IPS-20b (cell line): ENCODE measurements around the gene PTN.
A peak's percentile ranks its signal among the peaks of the same experiment; 100 is the strongest.
"Not testable (repeated sequence)": the region's sequence is repeated elsewhere in the genome, so short reads cannot be mapped to it uniquely, and the experiment has no call there.

Source experiments
- H3K27ac ChIP-seq: one replicate; pipeline ENCODE4 v1.5.1; 2013; ENCODE audit warnings: low read length
- H3K27me3 ChIP-seq: 2 replicates; pipeline ENCODE4 v1.6.1; 2013; ENCODE audit warnings: mild to moderate bottlenecking, low read length, inconsistent platforms; ENCODE audit not compliant: insufficient read depth
- H3K36me3 ChIP-seq: 2 replicates; pipeline ENCODE4 v1.6.1; 2013; ENCODE audit warnings: low read depth, mild to moderate bottlenecking, inconsistent platforms, low read length, moderate library complexity; ENCODE audit not compliant: insufficient read depth
- H3K4me1 ChIP-seq: 2 replicates; pipeline ENCODE4 v1.6.1; 2013; ENCODE audit warnings: mild to moderate bottlenecking, control low read depth, inconsistent platforms, low read length, moderate library complexity; ENCODE audit not compliant: insufficient read depth
- H3K4me3 ChIP-seq: 2 replicates; pipeline ENCODE4 v1.5.1; 2013; ENCODE audit warnings: mild to moderate bottlenecking, low read length, inconsistent platforms
- H3K9ac ChIP-seq: 2 replicates; pipeline ENCODE4 v1.6.1; 2013; ENCODE audit warnings: low read depth, mild to moderate bottlenecking, inconsistent platforms, low read length, moderate library complexity
- H3K9me3 ChIP-seq: 2 replicates; pipeline ENCODE4 v1.6.1; 2013; ENCODE audit warnings: mild to moderate bottlenecking, low read depth, low read length, inconsistent platforms; ENCODE audit not compliant: insufficient read depth

The PTN gene

DNA sequence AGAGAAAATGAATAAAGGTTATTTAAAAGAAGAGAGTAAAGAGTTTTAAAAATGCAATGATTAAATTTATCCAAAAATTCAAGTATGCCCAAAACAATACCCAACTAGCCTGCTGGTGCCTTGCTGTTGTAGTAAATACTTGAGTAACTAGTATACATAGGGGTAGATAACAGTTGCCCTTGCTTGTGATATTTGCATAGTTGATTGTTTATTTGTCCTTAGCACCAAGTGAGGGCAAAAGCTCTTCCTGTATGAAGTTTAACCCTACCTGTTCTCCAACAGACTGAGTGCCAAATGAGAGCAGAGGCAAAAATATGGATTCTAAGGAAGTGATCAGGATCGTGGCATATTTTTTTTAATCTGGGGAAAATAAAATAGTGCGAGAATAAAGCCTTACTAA lies 85.0 kb downstream of the PTN start:
- peaks cover 32% of the 10 kb centered on the region; the same call in 1 of the 2 replicates for H3K4me1 ChIP-seq
- H3K9me3 ChIP-seq: no peaks in the 10 kb centered on the region; the same call in 1 of the 2 replicates
- peak overlapping the region; percentile 3; the same call in 1 of the 2 replicates for H3K9ac ChIP-seq
- H3K36me3 ChIP-seq: 0 out of 2 replicates have a peak, but pooled peaks cover 3% of the 10 kb centered on the region
- no peaks in the 10 kb centered on the region for H3K27me3 ChIP-seq
- H3K4me3 ChIP-seq: no peak overlapping the region
- H3K27ac ChIP-seq: no peak overlapping the region

DNA sequence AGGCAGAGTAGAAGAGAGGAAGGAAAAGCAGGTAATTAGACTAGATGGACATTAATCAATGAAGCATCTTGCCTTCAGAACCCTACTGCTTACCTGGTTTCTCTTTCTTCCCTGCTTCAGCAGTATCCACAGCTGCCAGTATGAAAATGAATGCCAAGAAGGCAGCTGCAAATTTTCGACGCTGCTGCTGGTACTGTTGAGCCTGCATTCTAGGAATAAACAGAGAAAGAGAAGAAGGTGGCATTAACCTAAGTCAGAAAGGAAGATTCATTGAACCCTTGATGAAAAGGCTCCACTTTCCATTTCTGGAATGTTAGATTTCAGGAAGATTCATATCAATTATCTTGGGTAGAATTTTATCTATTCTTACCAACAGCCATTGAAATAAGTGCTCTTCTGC lies 88.8 kb downstream of the PTN start:
- Histone ChIP-seq H3K36me3 (peaks cover 23% of the 10 kb centered on the region; the same call in 1 of the 2 replicates), H3K4me3 (no peak overlapping the region), H3K27me3 (no peaks in the 10 kb centered on the region), H3K9ac (no peak overlapping the region), H3K4me1 (peaks cover 16% of the 10 kb centered on the region; the same call in 1 of the 2 replicates), H3K9me3 (no peaks in the 10 kb centered on the region), H3K27ac (no peak overlapping the region)

DNA sequence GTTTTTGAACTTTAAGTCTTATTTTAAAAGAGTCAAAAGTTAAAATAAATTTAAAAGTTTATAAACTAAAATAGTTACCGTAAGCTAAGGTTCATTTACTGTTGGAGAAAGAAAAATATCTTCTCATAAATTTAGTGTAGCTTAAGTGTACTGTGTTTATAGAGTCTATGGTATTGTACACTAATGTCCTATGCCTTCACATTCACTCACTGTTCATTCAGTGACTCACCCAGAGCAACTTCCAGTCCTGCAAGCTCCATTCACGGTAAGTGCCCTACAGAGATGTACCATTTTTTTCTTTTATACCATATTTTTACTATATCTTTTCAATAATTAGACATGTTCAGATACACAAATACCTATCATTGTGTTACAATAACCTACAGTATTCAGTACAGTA lies 97.6 kb downstream of the PTN start:
- H3K36me3 ChIP-seq: peaks cover 13% of the 10 kb centered on the region; the same call in 1 of the 2 replicates
- no peak overlapping the region for H3K4me3 ChIP-seq
- peaks cover 16% of the 10 kb centered on the region for H3K4me1 ChIP-seq
- H3K27ac ChIP-seq: no peak overlapping the region
- no peaks in the 10 kb centered on the region for H3K9me3 ChIP-seq
- H3K9ac ChIP-seq: no peak overlapping the region
- no peaks in the 10 kb centered on the region for H3K27me3 ChIP-seq

DNA sequence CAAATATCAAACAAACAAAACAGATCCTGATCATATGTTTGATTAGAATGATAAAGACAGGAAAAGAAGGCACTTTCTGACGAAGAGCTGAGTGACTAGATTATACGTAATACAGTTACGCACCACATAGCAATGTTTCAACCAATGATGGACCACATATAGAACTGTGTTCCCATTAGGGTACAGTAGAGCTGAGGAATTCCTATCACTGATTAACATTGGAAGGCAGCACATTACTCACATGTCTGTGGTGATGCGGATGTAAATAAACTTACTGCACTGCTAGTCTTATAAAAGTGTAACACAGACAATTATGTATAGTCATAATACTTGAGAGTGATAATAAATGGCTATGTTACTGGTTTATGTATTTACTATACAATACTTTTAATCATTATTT lies 98.3 kb downstream of the PTN start:
- peaks cover 6% of the 10 kb centered on the region; the same call in 1 of the 2 replicates for H3K36me3 ChIP-seq
- H3K4me3 ChIP-seq: no peak overlapping the region
- H3K9me3 ChIP-seq: no peaks in the 10 kb centered on the region
- no peak overlapping the region for H3K9ac ChIP-seq
- peaks cover 16% of the 10 kb centered on the region for H3K4me1 ChIP-seq
- no peaks in the 10 kb centered on the region for H3K27me3 ChIP-seq
- no peak overlapping the region for H3K27ac ChIP-seq

DNA sequence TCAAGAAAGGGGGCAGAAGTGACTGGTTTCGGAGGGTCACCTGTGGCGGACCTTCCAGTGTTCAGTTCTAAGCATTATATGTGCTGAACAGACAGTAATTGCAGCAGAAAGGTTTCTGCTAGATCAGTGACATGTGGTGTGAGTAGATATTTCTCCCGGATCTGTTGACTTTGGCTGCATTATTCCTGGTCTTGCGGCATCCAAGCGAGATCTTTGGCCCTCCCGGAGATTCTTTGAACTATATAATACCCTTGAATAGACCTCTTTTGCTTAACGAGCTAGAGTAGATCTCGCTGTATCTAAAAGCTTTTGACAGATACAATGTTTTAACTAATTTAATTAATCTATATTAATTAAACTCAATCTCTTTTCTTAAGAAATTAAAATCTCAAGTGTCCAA lies 99.8 kb downstream of the PTN start:
- Histone ChIP-seq H3K4me1 (peaks cover 16% of the 10 kb centered on the region), H3K27me3 (no peaks in the 10 kb centered on the region), H3K27ac (no peak overlapping the region), H3K9me3 (no peaks in the 10 kb centered on the region), H3K9ac (no peak overlapping the region), H3K36me3 (no peaks in the 10 kb centered on the region), H3K4me3 (no peak overlapping the region)

DNA sequence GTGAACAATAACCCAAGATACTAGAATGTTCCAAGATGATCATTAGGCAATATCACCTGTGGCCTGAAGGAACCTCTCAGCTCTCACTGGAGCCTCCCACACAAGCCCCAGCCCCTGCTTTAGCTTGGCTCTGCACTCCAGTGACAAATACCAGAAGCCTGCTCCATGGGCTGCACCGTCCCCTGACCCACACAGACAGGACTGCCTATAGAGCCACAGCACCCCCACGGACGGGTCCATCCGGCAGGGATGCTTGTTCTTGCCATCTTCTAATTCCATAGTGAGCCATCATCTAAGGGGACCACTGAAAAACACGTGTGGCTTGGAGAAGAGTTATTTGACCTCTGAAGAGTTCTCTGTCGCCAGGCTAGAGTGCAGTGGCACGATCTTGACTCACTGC lies 100.9 kb downstream of the PTN start:
- Histone ChIP-seq H3K9ac (no peak overlapping the region), H3K27me3 (no peaks in the 10 kb centered on the region), H3K36me3 (no peaks in the 10 kb centered on the region), H3K27ac (no peak overlapping the region), H3K4me1 (peaks cover 16% of the 10 kb centered on the region), H3K4me3 (no peak overlapping the region), H3K9me3 (no peaks in the 10 kb centered on the region)

DNA sequence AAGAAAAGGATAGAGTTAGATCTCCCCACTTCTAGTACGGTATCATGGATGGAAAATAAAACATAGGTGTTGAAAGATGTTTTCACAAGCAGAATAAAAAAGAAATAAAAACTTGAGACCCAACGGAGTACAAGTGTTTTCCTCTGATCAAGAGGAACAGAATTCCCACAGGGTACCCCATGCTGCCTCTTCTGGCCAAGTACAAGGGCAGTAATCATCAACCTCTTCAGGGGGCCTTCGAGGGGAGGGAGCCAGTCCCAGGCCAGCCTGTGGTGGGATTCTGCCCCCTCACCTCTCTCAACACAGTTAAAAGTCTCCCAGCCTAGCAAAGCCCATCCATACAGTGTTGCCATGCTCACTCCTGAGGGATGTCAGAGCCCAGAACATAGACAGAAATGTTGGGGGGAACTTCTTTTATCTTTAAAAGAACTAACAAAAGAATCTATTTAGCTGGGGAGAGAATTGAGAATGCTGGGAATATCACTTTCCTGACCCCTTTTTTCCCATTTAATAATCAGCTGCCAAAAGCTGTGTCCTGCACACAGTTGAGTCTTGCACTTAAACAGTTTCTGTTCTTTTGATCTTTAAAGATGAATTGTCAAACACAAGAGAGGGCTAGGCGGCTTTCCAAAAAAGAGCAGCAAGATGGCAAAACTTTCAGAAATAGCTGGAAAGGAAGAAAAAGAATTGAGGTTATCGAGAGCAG lies 101.7 kb downstream of the PTN start:
- H3K9ac ChIP-seq: no peak overlapping the region
- H3K9me3 ChIP-seq: no peaks in the 10 kb centered on the region
- no peak overlapping the region for H3K27ac ChIP-seq
- H3K4me1 ChIP-seq: peaks cover 16% of the 10 kb centered on the region
- H3K27me3 ChIP-seq: no peaks in the 10 kb centered on the region
- H3K4me3 ChIP-seq: no peak overlapping the region
- H3K36me3 ChIP-seq: no peaks in the 10 kb centered on the region

DNA sequence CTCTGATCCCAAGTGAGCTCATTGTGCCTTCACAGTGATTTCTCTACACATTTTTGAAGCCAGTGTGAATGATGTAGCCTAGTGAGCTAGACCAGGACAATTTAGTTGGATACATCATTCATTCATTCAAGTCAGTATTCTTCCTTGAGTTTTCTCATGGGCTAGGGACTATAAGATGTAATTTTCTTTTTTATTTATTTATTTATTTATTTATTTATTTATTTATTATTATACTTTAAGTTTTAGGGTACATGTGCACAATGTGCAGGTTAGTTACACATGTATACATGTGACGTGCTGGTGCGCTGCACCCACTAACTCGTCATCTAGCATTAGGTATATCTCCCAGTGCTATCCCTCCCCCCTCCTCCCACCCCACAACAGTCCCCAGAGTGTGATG lies 104.3 kb downstream of the PTN start:
- H3K4me3 ChIP-seq, H3K9me3 ChIP-seq, H3K27me3 ChIP-seq, H3K36me3 ChIP-seq, H3K9ac ChIP-seq, H3K27ac ChIP-seq: not testable (repeated sequence)
- H3K4me1 ChIP-seq: peaks cover 11% of the 10 kb centered on the region; the same call in 1 of the 2 replicates

DNA sequence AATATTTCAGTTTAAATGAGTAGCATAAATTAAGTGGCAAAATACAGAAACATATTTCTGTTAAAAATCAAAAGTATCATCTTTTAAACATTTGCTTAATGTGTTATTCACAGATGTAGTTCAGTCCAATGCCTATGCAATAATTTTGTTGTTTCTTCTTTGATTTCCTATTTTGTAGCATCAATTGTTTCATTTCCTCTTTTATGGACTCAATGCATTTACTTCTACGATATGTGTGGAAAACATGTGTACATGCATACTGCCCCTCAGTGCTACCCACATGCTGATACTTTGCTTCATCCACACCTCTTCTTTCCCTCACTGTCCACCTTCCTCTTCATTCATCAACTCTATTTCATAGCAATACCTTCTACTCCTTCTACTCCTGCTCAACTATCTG lies 108.1 kb downstream of the PTN start:
- H3K4me3 ChIP-seq: no peak overlapping the region
- H3K27ac ChIP-seq: no peak overlapping the region
- H3K27me3 ChIP-seq: no peaks in the 10 kb centered on the region
- no peak overlapping the region for H3K9ac ChIP-seq
- no peaks in the 10 kb centered on the region for H3K4me1 ChIP-seq
- H3K36me3 ChIP-seq: no peaks in the 10 kb centered on the region
- H3K9me3 ChIP-seq: no peaks in the 10 kb centered on the region

DNA sequence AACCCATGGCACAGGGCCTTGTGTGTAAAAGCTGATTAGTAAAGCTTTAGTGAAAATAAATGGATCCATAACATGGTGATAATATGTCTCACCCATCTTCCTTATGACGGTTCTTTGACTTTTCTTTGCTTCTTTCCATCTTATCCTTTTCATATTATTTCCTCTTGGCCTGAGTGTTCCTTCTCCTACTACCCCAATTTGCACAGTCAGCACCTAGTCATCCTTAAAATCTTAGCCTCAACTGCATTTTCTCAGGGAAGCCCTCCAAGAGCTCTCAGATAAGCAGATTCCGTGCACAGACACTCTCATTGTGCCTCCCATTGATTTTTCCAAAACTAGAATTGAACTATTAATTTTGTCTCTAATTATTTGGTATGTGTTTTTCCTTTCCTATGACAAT lies 112.4 kb downstream of the PTN start:
- H3K9me3 ChIP-seq: no peaks in the 10 kb centered on the region
- H3K4me3 ChIP-seq: no peak overlapping the region
- no peaks in the 10 kb centered on the region for H3K27me3 ChIP-seq
- H3K9ac ChIP-seq: no peak overlapping the region
- H3K4me1 ChIP-seq: no peaks in the 10 kb centered on the region
- H3K36me3 ChIP-seq: peaks cover 8% of the 10 kb centered on the region; the same call in 1 of the 2 replicates
- no peak overlapping the region for H3K27ac ChIP-seq

DNA sequence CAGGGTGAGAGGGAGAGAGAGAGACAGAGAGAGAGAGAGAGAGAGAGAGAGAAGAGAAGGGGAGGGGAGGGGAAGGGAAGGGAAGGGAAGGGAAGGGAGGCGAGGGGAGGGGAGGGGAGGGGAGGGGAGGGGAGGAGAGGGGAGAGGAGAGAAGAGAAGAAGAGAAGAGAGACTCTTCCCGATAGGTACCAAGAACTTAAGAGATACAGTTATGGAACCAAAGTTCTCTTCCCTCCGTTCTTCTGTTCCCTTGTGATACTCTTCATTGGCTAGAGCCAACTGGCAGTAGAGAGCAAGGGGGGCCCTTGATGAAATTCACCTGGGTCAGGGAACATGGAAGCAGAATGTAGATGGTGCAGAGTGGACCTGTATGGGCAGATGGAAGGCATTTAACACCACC lies 122.1 kb downstream of the PTN start:
- no peaks in the 10 kb centered on the region for H3K36me3 ChIP-seq
- H3K27ac ChIP-seq: no peak overlapping the region
- H3K9ac ChIP-seq: no peak overlapping the region
- no peak overlapping the region for H3K4me3 ChIP-seq
- H3K9me3 ChIP-seq: 0 out of 2 replicates have a peak, but pooled peaks cover 2% of the 10 kb centered on the region
- no peaks in the 10 kb centered on the region for H3K27me3 ChIP-seq
- H3K4me1 ChIP-seq: peaks cover 6% of the 10 kb centered on the region; the same call in 1 of the 2 replicates

DNA sequence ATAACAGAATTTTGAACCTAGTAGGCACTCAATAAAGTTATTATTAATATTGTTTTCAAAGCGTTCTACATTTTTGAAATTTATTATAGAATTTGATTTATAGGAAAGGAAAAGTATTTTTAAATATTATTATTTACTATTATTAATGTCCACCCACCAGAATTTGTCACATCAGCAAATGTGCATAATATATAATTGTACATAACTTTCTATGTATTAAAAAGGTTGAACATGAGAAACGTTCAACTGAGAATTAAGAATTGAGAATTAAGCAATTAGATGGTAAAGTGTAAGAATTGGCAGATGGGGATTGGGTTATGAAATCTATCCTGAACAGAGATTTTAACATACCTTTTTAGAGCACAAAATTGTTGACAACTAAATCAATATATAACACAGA lies 129.8 kb downstream of the PTN start:
- Histone ChIP-seq H3K27me3 (no peaks in the 10 kb centered on the region), H3K36me3 (no peaks in the 10 kb centered on the region), H3K9ac (no peak overlapping the region), H3K4me3 (no peak overlapping the region), H3K9me3 (0 out of 2 replicates have a peak, but pooled peaks cover 2% of the 10 kb centered on the region), H3K27ac (no peak overlapping the region), H3K4me1 (no peaks in the 10 kb centered on the region; the same call in 1 of the 2 replicates)
